ACC112 (cell line): ENCODE results near the gene CD300LG.

Experiments
- H2AFZ ChIP-seq: fragments of 200-600 bp; sonication (generic); one replicate; pipeline ENCODE4 v1.6.0; 2017; ENCODE audit warnings: antibody characterized with exemption, low read length; ENCODE audit not compliant: unreplicated experiment
- H3K27ac ChIP-seq: fragments of 200-600 bp; sonication (generic); 2 replicates; pipeline ENCODE4 v1.5.1; 2014; ENCODE audit warnings: low read depth, mild to moderate bottlenecking, antibody characterized with exemption, low read length, moderate library complexity
- H3K27me3 ChIP-seq: fragments of 200-600 bp; sonication (generic); 2 replicates; pipeline ENCODE4 v1.6.1; 2014; ENCODE audit warnings: mild to moderate bottlenecking, antibody characterized with exemption, low read length, moderate library complexity, mixed read lengths; ENCODE audit not compliant: insufficient read depth
- H3K36me3 ChIP-seq: fragments of 200-600 bp; sonication (generic); 2 replicates; pipeline ENCODE4 v1.6.1; 2016; ENCODE audit warnings: mild to moderate bottlenecking, antibody characterized with exemption, low read length, moderate library complexity, mixed read lengths; ENCODE audit not compliant: insufficient read depth
- H3K4me1 ChIP-seq: fragments of 200-600 bp; sonication (generic); one replicate; pipeline ENCODE4 v1.6.1; 2016; ENCODE audit warnings: low read length, mixed read lengths; ENCODE audit not compliant: insufficient read depth, unreplicated experiment, control insufficient read depth
- H3K4me3 ChIP-seq: fragments of 200-600 bp; sonication (generic); 2 replicates; pipeline ENCODE4 v1.5.1; 2014; ENCODE audit warnings: mild to moderate bottlenecking, low read depth, low read length
- H3K79me2 ChIP-seq: fragments of 200-600 bp; sonication (generic); one replicate; pipeline ENCODE4 v1.6.0; 2016; ENCODE audit warnings: low read length; ENCODE audit not compliant: control insufficient read depth, unreplicated experiment, insufficient read depth

Gene CD300LG

DNA sequence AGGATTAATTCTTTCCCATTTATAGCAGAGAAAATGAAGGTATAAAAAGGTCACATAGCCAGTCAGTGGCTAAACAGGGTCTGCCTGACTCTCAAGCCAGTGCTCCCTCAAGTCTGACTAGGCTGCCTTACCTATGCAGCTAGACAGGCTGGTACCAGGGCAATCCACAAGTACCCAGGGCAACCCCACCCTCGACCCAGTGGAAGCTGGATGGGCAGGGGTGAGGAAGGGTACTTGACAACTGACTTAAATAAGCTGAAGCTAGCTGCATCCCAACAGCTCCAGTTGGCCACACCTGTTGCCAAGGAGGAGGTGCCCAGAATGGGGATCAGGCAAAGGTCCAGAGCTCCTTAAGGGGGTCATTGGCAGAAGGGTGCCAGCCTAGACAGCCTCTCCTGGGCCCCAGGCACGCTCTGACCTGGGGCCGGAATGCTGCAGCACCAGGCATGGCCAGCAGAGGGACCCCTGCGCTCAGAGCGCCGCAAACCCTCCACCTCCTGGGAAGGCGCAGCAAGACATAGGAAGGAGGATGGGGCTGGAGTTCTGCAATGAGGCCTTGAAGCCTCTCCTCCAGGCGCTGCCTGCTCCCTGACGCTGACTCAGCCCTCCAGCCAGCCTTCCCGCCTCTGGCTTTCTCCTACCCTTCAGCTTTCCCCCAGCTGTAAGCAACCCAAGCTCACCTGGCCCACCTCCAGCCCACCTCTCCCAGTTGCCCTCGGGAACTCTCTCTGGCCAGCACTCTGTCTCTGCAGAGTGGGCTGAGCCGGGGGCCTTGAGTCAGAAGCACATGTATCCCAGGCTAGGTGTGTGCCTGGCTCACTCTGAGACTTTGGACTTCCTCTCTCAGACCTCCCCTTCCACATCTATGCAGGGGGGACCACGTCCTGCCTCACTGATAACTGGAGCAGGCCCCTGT lies 31.5 kb downstream of the CD300LG start:
- no peaks in the 10 kb centered on the region for H3K36me3 ChIP-seq
- no peak overlapping the region for H3K4me3 ChIP-seq
- no peaks in the 10 kb centered on the region for H3K27me3 ChIP-seq
- no peak overlapping the region for H3K27ac ChIP-seq
- H3K4me1 ChIP-seq, result peaks cover 4% of the 10 kb centered on the region
- no peak overlapping the region for H2AFZ ChIP-seq
- H3K79me2 ChIP-seq, result no peaks in the 10 kb centered on the region

DNA sequence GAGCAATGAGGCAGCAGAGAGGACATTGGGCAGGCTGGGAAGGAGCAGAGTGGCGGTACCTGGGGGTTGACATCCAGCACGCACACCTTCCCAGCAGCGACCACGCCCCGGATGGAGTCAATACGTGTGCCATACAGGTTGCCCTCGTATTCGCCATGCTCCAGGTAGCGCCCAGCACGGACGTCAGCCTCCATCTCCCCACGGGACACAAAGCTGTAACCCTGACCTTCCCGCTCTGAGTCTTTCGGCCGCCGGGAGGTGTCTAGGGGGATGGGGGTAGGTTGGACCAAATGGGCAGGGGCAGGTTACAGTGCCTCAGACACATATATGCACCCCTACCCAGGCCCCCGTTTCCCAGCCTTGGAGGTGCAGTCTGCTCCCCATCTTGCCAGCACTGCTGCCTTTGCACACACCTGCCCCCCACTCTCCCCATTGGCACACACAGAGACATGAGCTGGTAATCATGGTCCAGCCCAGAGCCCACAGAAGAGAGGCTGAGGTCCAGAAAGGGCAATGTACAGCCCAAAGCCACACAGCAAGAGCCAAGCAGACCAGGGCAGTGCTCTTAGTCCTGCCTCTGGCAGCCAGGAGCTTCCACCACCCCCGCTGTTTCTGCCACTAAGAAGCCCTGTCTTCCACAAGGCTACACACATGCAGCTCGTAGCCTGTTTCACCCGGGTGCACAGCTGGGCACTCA lies 32.9 kb downstream of the CD300LG start:
- H3K27me3 ChIP-seq, result no peaks in the 10 kb centered on the region
- H3K79me2 ChIP-seq, result no peaks in the 10 kb centered on the region
- peaks cover 4% of the 10 kb centered on the region for H3K4me1 ChIP-seq
- no peak overlapping the region for H3K27ac ChIP-seq
- no peak overlapping the region for H2AFZ ChIP-seq
- H3K36me3 ChIP-seq, result no peaks in the 10 kb centered on the region
- no peak overlapping the region for H3K4me3 ChIP-seq

- no peaks in the 10 kb centered on the region for H3K79me2 ChIP-seq
- H3K4me1 ChIP-seq, result peaks cover 4% of the 10 kb centered on the region
- H3K4me3 ChIP-seq, result no peak overlapping the region
- H2AFZ ChIP-seq, result no peak overlapping the region
- H3K27me3 ChIP-seq, result no peaks in the 10 kb centered on the region
- no peak overlapping the region for H3K27ac ChIP-seq
- no peaks in the 10 kb centered on the region for H3K36me3 ChIP-seq
These were observed 33.5 kb downstream of the CD300LG start for GRCh38 chr17:43880420-43880991.

DNA sequence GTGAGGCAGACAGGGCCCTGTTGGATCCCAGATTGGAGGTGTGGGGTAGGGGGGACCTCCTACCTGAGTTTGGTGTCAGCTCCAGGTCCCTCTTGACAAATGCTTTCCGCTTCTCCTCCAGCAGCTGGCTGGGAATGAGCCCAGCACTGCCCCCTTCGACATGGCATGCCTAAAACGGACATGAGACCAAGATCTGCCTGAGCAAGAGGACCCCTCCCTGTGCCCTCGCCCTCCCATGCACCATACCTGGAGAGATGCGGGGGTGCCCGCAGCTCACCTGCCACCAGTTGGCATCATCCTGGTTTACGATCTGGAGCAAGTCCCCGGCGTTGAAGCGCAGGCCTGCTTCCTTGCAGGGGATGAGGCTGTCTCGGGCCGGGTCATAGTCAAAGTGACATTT lies 34.2 kb downstream of the CD300LG start:
- Histone ChIP-seq H3K27ac (no peak overlapping the region), H3K36me3 (no peaks in the 10 kb centered on the region), H3K79me2 (no peaks in the 10 kb centered on the region), H2AFZ (no peak overlapping the region), H3K27me3 (no peaks in the 10 kb centered on the region), H3K4me3 (no peak overlapping the region), H3K4me1 (peaks cover 4% of the 10 kb centered on the region)

GRCh38 chr17:43881758-43882505 lies 35.0 kb downstream of the CD300LG start:
- peaks cover 4% of the 10 kb centered on the region for H3K4me1 ChIP-seq
- no peak overlapping the region for H3K27ac ChIP-seq
- no peaks in the 10 kb centered on the region for H3K79me2 ChIP-seq
- no peak overlapping the region for H3K4me3 ChIP-seq
- no peaks in the 10 kb centered on the region for H3K27me3 ChIP-seq
- H2AFZ ChIP-seq, result no peak overlapping the region
- no peaks in the 10 kb centered on the region for H3K36me3 ChIP-seq

- H3K27ac ChIP-seq, result no peak overlapping the region
- H3K36me3 ChIP-seq, result no peaks in the 10 kb centered on the region
- H2AFZ ChIP-seq, result no peak overlapping the region
- H3K4me3 ChIP-seq, result no peak overlapping the region
- H3K27me3 ChIP-seq, result no peaks in the 10 kb centered on the region
- H3K79me2 ChIP-seq, result no peaks in the 10 kb centered on the region
- H3K4me1 ChIP-seq, result peaks cover 4% of the 10 kb centered on the region
These were observed 35.9 kb downstream of the CD300LG start for GRCh38 chr17:43882761-43883415.

DNA sequence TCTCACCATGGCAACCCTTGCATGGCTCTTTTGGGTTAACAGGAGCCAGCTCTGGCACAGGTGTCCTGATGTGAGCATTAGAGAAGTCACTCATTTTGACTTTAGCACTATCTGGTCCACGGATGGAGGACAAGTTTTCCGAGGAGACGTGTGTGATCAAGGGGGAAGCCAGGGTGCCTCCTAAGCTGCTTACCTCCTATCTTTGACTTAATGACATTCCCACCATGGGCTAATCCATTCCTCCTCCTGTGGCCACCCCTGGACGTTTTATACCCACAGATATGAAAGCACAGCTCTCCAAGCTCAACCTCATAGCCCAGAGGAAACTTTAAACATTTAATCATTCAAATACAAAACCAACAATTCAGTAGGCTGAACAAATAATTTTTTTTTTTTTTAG lies 41.6 kb downstream of the CD300LG start:
- Histone ChIP-seq H3K27me3 (no peaks in the 10 kb centered on the region), H3K79me2 (no peaks in the 10 kb centered on the region), H3K4me1 (no peaks in the 10 kb centered on the region), H2AFZ (no peak overlapping the region), H3K27ac (no peak overlapping the region), H3K36me3 (no peaks in the 10 kb centered on the region), H3K4me3 (no peak overlapping the region)

- Histone ChIP-seq H3K36me3 (no peaks in the 10 kb centered on the region), H3K4me3 (no peak overlapping the region)
These were observed 43.3 kb downstream of the CD300LG start for GRCh38 chr17:43890240-43890639.

GRCh38 chr17:43891851-43892646 lies 45.1 kb downstream of the CD300LG start:
- Histone ChIP-seq H3K79me2 (no peaks in the 10 kb centered on the region), H2AFZ (no peak overlapping the region), H3K27me3 (no peaks in the 10 kb centered on the region), H3K36me3 (no peaks in the 10 kb centered on the region), H3K4me1 (no peaks in the 10 kb centered on the region), H3K27ac (no peak overlapping the region), H3K4me3 (no peak overlapping the region)

More at GRCh38 chr17:43890240-43890639, 43.3 kb downstream of the CD300LG start:
- no peaks in the 10 kb centered on the region for H3K79me2 ChIP-seq
- no peak overlapping the region for H2AFZ ChIP-seq
- H3K27me3 ChIP-seq, result no peaks in the 10 kb centered on the region
- no peak overlapping the region for H3K27ac ChIP-seq
- H3K4me1 ChIP-seq, result no peaks in the 10 kb centered on the region
